Germinal center (tissue), 1 donor: ENCODE measurements around the gene STAG1.
"Not testable (repeated sequence)": the region's sequence is repeated elsewhere in the genome, so short reads cannot be mapped to it uniquely, and the experiment has no call there.

Experiments used
- DNase-seq: peaks from one replicate; pipeline ENCODE4 v3.0.0; 2012; ENCODE audit warnings: mixed read lengths, low spot score

STAG1 gene

DNA sequence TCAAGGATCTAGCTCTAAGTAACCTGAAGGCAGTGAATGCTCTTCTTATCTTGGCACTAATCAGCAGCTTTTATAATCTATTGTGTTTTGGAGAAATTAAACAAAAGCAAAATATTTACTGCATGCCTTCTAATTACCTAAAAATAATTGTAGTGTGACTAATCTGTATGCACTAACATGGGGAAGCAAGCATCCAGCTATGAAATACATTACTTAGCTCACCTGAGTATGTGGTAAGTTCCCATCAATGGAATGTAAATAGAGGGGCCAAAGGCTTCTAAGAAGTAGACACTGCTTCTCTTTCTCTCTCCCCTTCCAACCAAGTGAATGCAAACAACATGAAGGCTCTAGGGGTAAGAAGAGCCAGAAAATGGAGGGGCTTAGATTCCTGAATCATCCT, 165.6 kb downstream of the STAG1 start:
- DNase-seq: no peak

DNA sequence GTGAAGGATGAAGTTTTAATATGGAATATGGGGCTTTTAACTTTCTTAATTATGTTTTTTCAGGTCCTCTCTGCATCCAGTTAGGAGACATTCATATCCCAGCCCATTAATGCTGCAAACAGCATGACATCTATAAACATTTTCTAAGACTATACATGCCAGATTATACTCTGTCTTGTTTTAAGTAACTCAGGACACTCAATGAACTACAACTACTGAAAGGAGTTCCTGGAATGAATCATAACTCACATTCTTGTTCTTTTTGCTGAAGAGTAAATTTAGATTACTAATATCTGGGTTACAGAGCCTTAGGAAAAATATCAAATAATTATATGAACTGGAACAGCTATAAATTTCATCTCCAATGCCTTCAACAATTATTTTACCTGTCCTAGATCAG, 167.4 kb downstream of the STAG1 start:
- DNase-seq: no peak

- DNase-seq: no peak
Observed at GRCh38 chr3:136583823-136584222, 168.4 kb downstream of the STAG1 start.

DNA sequence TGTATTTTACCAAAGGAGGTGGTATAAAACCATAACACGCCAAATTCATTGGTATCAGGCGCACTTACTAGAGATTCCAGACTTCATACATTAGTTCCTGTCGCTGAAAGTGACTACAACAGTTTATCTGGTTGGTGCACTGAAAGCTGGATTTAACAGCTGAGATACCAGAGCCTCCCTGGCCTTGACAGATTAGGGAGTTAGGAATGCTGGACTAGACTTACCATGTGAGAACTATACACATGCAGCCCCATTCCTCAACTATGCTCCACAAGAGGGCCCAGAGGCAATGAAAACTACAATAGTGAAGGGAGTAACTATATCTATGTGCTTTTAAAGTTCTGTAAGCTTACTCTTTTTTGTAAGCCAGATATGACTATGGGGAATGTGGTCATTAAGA, 174.4 kb downstream of the STAG1 start:
- DNase-seq: no peak

DNA sequence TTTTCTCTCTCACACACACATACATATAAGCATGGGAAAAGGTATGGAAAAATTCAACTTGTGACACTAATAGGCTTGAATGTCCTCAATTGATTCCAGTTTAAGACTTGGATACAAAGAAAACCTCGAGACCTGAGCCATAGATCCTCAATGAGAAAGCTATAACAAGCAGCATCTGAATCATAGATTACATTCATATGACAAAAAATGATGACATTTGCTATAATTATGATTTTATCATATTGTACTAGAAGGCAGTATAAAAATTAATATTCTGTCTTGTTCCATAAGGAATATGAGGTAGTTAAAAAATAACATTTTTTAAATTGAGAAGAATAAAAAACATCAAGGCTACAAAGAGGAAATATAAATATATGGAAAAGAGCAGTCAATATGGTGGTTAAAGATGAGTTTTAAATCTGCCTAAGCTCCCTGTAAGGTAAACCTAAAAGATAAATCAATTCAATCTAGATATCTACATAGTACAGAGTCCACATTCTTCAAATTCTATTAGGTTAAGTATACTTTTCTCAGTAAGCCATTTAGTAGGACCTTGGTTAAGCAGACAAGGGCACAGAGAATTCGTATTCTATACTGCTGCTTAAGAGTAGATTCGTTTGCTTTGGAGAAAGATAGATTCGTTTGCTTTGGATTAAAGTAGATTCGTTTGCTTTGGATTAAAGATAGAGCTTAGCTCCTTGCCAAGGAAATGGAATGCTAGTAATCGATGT, 175.7 kb downstream of the STAG1 start:
- DNase-seq: no peak

- DNase-seq: no peak
Observed at GRCh38 chr3:136567599-136568188, 184.5 kb downstream of the STAG1 start.

GRCh38 chr3:136564962-136565361, 187.2 kb downstream of the STAG1 start:
- not testable (repeated sequence) for DNase-seq

- no peak for DNase-seq
Observed at GRCh38 chr3:136562026-136562425, 190.2 kb downstream of the STAG1 start.

- DNase-seq: no peak
Observed at GRCh38 chr3:136559896-136560295, 192.3 kb downstream of the STAG1 start.

- not testable (repeated sequence) for DNase-seq
Observed at GRCh38 chr3:136549461-136549860, 202.7 kb downstream of the STAG1 start.

DNA sequence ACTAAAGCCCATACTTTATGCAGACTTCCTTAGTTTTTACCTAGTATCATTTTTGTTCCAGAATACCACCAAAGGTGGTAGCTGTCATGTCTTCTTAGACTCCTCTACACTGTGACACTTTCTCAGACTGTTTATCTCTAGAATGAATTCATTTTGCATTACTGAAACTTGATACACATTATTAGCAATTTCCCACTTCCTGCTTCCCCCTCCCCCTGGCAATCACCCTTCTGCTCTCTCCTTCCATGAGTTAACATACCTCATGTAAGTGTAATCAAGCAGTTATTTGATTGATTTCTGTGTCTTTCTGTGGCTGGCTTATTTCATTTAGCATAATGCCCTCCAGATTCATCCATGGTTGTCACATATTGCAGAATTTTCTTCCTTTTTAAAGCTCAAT, 204.9 kb downstream of the STAG1 start:
- DNase-seq: no peak

DNA sequence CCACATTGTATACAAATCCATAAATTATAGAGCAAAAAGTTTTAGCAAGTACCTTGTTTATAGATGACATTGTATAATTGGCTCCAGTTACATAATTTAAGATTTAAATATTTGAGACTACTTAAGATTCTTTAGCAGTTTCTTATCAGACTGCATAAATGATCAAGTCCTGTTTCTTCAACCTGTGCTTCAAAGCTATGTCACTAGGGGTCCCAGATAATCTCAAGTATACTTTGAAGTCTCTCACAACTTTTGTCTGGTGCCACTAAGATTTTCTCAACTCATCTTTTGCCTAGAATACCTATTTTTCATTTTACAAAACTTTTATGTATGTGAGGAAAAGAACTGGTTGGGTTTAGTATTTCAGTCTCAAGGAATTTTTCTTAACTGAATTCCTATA, 205.5 kb downstream of the STAG1 start:
- no peak for DNase-seq

GRCh38 chr3:136545664-136546268, 206.4 kb downstream of the STAG1 start:
- DNase-seq: no peak

DNA sequence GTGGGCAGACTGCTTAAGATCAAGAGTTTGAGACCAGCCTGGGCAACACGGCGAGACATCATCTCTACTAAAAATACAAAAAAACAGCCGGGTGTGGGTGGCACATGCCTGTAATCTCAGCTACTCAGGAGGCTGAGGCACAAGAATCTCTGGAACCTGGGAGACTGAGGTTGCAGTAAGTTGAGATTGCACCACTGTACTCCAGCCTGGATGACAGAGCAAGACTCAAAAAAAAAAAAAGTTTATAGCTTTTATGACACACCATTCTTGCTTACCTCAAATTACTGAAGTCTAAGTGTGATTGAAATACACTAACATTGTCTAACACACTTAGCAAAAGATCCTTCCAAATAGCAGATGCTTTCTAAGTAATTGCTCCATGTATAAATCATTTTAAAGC, 207.6 kb downstream of the STAG1 start:
- DNase-seq: no peak

GRCh38 chr3:136543385-136543784, 208.8 kb downstream of the STAG1 start:
- no peak for DNase-seq

GRCh38 chr3:136535906-136536305, 216.3 kb downstream of the STAG1 start:
- DNase-seq: no peak

DNA sequence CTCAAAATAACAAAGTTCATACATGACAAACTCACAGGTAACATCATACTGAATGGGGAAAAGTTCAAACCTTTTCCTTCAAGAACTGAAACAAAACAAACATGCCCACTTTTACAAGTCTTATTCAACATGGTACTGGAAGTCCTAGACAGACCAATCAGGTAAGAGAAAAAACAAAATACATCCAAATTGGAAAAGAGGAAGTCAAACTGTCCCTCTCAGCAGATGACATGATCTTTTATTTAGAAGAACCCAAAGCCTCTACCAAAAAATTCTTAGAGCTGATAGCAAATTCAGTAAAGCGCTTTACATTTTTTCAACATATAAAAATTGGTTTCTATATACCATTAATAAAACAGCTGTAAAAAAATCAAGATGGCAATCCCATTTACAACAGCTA, 219.4 kb downstream of the STAG1 start:
- DNase-seq: no peak

DNA sequence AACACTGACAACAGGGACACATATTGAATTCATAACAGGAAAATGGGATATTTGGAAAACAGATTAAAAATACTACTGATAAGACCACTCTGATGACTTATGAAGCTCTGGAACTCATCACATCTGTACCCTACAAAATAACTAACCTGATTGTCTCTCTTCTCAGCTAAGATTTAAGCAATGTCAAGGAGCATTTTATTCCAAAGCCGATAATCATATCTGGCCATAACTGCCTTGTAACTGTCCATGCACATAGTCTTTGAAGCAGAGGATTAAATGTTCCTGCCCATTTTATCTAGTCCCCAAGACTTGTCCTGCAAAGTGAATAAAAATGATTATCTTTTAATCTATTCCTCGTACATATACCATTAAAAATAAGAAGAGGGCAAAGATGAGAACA, 234.1 kb downstream of the STAG1 start:
- DNase-seq: no peak

DNA sequence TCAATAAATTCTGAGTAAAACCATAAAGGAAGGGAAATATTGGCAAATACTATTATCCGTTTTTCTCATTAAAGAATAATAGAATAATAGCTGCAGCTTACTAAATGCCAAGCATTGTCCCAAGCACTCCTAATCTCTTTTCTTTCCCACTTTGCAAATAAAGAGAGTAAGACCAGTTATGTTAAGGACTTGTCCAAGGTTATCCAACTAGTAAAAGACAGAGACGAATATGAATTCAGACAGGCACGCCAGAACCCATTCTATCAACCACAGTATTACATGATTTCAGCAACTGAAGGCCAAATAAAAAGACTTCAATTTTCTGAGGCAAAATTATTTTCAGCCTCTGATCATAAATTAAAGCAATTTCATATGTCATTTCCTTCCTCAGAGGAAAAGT, 235.5 kb downstream of the STAG1 start:
- DNase-seq: no peak

DNA sequence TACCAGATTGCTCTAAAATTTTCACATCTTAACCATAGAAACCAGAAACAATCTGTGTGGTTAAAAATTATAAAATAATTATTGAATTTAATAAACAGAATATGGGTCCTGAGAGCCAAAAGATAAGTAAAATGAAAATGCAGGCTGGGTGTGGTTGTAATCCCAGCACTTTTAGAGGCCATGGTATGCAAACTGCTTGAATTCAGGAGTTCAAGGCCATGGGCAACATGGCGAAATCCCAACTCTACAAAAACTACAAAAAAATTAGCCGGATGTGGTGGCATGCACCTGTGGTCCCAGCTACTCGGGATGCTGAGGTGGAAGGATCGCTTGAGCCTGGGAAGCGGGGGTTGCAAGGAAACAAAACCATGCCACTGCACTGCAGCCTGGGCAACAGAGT, 236.1 kb downstream of the STAG1 start:
- DNase-seq: no peak

DNA sequence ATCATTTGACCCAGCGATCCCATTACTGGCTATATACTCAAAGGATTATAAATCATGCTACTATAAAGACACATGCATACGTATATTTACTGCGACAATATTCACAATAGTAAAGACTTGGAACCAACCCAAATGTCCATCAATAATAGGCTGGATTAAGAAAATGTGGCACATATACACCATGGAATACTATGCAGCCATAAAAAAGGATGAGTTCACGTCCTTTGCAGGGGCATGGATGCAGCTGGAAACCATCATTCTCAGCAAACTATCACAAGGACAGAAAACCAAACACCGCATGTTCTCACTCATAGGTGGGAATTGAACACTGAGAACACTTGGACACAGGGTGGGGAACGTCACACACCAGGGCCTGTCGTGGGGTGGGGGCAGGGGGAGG, 237.6 kb downstream of the STAG1 start:
- DNase-seq: not testable (repeated sequence)

GRCh38 chr3:136513367-136513766, 238.8 kb downstream of the STAG1 start:
- DNase-seq: no peak

GRCh38 chr3:136512381-136512780, 239.8 kb downstream of the STAG1 start:
- DNase-seq: no peak

GRCh38 chr3:136505676-136506075, 246.5 kb downstream of the STAG1 start:
- DNase-seq: no peak
